DND-41 (cell line): Measurements from ENCODE around the gene SLC27A1.
A peak's percentile ranks its signal among the peaks of the same experiment; 100 is the strongest.

Source experiments
- ATAC-seq: fragments of 200-7000 bp; cut with Tn5 transposase; 3 replicates; pipeline ENCODE4 v1.9.1; 2021; ENCODE audit warnings: low read depth; ENCODE audit not compliant: insufficient read depth
- DNase-seq: peaks from one replicate; pipeline ENCODE4 v3.0.0-alpha.2; 2020
- H2AFZ ChIP-seq: 2 replicates; pipeline ENCODE4 v1.6.0; 2012; ENCODE audit warnings: low read depth, low read length
- H3K27ac ChIP-seq: 2 replicates; pipeline ENCODE4 v1.5.1; 2012; ENCODE audit warnings: low read length, inconsistent platforms
- H3K27me3 ChIP-seq: fragments of 200-600 bp; sonication (generic); 2 replicates; pipeline ENCODE4 v1.6.0; 2012; ENCODE audit warnings: low read length, mild to moderate bottlenecking, inconsistent platforms; ENCODE audit not compliant: insufficient read depth, poor library complexity
- H3K36me3 ChIP-seq: 2 replicates; pipeline ENCODE4 v1.5.1; 2012; ENCODE audit warnings: low read length, inconsistent platforms; ENCODE audit not compliant: insufficient read depth
- H3K4me1 ChIP-seq: 2 replicates; pipeline ENCODE4 v1.5.1; 2012; ENCODE audit warnings: mild to moderate bottlenecking, low read length; ENCODE audit not compliant: insufficient read depth
- H3K4me2 ChIP-seq: 2 replicates; pipeline ENCODE4 v1.6.0; 2012; ENCODE audit warnings: mild to moderate bottlenecking, moderate library complexity, low read length, inconsistent platforms; ENCODE audit not compliant: insufficient read depth
- H3K4me3 ChIP-seq, 2 experiments: fragments of 200-600 bp in 1 of 2; shearing (Covaris generic) in 1 of 2; 2 replicates each; pipeline ENCODE4 v1.5.1; 2012 to 2016; ENCODE audit warnings: inconsistent platforms in 2 of 2, low read length in 2 of 2, mild to moderate bottlenecking in 2 of 2, low read depth in 1 of 2, moderate library complexity in 1 of 2
- H3K79me2 ChIP-seq: 2 replicates; pipeline ENCODE4 v1.6.0; 2012; ENCODE audit warnings: low read length, inconsistent platforms; ENCODE audit not compliant: insufficient read depth
- H3K9ac ChIP-seq: 2 replicates; pipeline ENCODE4 v1.6.0; 2012; ENCODE audit warnings: low read depth, mild to moderate bottlenecking, inconsistent platforms, low read length, moderate library complexity
- H3K9me3 ChIP-seq: 2 replicates; pipeline ENCODE4 v1.5.1; 2012; ENCODE audit warnings: low read length, moderate library complexity, mild to moderate bottlenecking, inconsistent platforms; ENCODE audit not compliant: insufficient read depth, severe bottlenecking
- H4K20me1 ChIP-seq: 2 replicates; pipeline ENCODE4 v1.6.0; 2012; ENCODE audit warnings: low read length; ENCODE audit not compliant: insufficient read depth
- CTCF ChIP-seq: IDR thresholded peaks from 2 replicates; pipeline ENCODE4 v1.5.1; 2012; ENCODE audit warnings: borderline replicate concordance, low read length, moderate library complexity, mild to moderate bottlenecking; ENCODE audit not compliant: poor library complexity, severe bottlenecking; ENCODE audit errors: extremely low read depth
- EZH2 ChIP-seq: IDR thresholded peaks from 3 replicates; pipeline ENCODE4 v1.6.1; 2012; ENCODE audit warnings: borderline replicate concordance, low read depth, mild to moderate bottlenecking, moderate library complexity, low read length, inconsistent platforms; ENCODE audit not compliant: severe bottlenecking

Gene SLC27A1

GRCh38 chr19:17450264-17451075 is 19.9 kb upstream of the SLC27A1 start:
- Histone ChIP-seq H3K36me3 (no peaks in the 10 kb centered on the region), H3K27me3 (peaks cover 15% of the 10 kb centered on the region), H3K9ac (no peak overlapping the region), H3K79me2 (no peaks in the 10 kb centered on the region), H3K27ac (no peak overlapping the region), H3K4me3 (no peak overlapping the region), H3K4me1 (peaks cover 13% of the 10 kb centered on the region), H3K4me2 (no peak overlapping the region), H2AFZ (no peak overlapping the region), H4K20me1 (no peaks in the 10 kb centered on the region), H3K9me3 (no peaks in the 10 kb centered on the region)
- ATAC-seq (peak; percentile 20; the same call in 1 of the 3 replicates), DNase-seq (peak; percentile 25)
- TF ChIP-seq EZH2, result no peak
- TF ChIP-seq CTCF, result no peak

GRCh38 chr19:17451820-17452219 is 18.5 kb upstream of the SLC27A1 start:
- H3K4me1 ChIP-seq, result peaks cover 13% of the 10 kb centered on the region
- no peak overlapping the region for H3K9ac ChIP-seq
- no peaks in the 10 kb centered on the region for H3K9me3 ChIP-seq
- H2AFZ ChIP-seq, result no peak overlapping the region
- no peak overlapping the region for H3K4me2 ChIP-seq
- H3K27ac ChIP-seq, result no peak overlapping the region
- no peaks in the 10 kb centered on the region for H3K36me3 ChIP-seq
- no peak for TF ChIP-seq EZH2
- TF ChIP-seq CTCF, result no peak
- H3K27me3 ChIP-seq, result peaks cover 15% of the 10 kb centered on the region
- H4K20me1 ChIP-seq, result no peaks in the 10 kb centered on the region
- no peak overlapping the region for H3K4me3 ChIP-seq
- no peak for ATAC-seq
- DNase-seq, result no peak
- H3K79me2 ChIP-seq, result no peaks in the 10 kb centered on the region

GRCh38 chr19:17454576-17455071 is 15.7 kb upstream of the SLC27A1 start:
- H3K79me2 ChIP-seq, result no peaks in the 10 kb centered on the region
- H3K4me3 ChIP-seq, result no peak overlapping the region
- no peak overlapping the region for H3K27ac ChIP-seq
- H3K4me2 ChIP-seq, result no peak overlapping the region
- no peak for DNase-seq
- no peak for ATAC-seq
- TF ChIP-seq CTCF (no peak), EZH2 (no peak)
- no peak overlapping the region for H2AFZ ChIP-seq
- no peak overlapping the region for H3K9ac ChIP-seq
- no peaks in the 10 kb centered on the region for H3K9me3 ChIP-seq
- H3K36me3 ChIP-seq, result no peaks in the 10 kb centered on the region
- H3K4me1 ChIP-seq, result peaks cover 8% of the 10 kb centered on the region; the same call in 1 of the 2 replicates
- H4K20me1 ChIP-seq, result no peaks in the 10 kb centered on the region
- no peaks in the 10 kb centered on the region for H3K27me3 ChIP-seq
